ENCODE results near the gene UBTD2. TPM values are rescaled to one million over a fixed set of nuclear protein-coding genes. Genes with fewer than 3 reads are reported as not detected.

The UBTD2 gene
- total and polyA plus RNA-seq, 2 donors from 2014 or later: 12.9 to 17.8 TPM

- Histone ChIP-seq H3K4me1 (ENCODE audit: control insufficient read depth in 2 of 3, insufficient read depth in 2 of 3, low read depth in 1 of 3, low read length in 3 of 3) (no peaks in the 10 kb centered on the region), H3K9me3 (ENCODE audit: control insufficient read depth in 2 of 3, insufficient read depth in 1 of 3, low read length in 3 of 3) (no peaks in the 10 kb centered on the region), H3K27me3 (ENCODE audit: control insufficient read depth, insufficient read depth, low read length) (no peaks in the 10 kb centered on the region), H3K9ac (ENCODE audit: low read length in 3 of 3) (no peak overlapping the region), H3K4me3 (ENCODE audit: low read length in 3 of 3) (no peak overlapping the region), H3K36me3 (ENCODE audit: control insufficient read depth in 2 of 3, insufficient read depth in 3 of 3, low read length in 3 of 3) (no peaks in the 10 kb centered on the region), H3K27ac (ENCODE audit: low read depth in 2 of 2, low read length in 2 of 2) (no peak overlapping the region)
- DNase-seq (no peak), FAIRE-seq (no peak)
- TF ChIP-seq, protein P1, sequence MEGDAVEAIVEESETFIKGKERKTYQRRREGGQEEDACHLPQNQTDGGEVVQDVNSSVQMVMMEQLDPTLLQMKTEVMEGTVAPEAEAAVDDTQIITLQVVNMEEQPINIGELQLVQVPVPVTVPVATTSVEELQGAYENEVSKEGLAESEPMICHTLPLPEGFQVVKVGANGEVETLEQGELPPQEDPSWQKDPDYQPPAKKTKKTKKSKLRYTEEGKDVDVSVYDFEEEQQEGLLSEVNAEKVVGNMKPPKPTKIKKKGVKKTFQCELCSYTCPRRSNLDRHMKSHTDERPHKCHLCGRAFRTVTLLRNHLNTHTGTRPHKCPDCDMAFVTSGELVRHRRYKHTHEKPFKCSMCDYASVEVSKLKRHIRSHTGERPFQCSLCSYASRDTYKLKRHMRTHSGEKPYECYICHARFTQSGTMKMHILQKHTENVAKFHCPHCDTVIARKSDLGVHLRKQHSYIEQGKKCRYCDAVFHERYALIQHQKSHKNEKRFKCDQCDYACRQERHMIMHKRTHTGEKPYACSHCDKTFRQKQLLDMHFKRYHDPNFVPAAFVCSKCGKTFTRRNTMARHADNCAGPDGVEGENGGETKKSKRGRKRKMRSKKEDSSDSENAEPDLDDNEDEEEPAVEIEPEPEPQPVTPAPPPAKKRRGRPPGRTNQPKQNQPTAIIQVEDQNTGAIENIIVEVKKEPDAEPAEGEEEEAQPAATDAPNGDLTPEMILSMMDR (IDR thresholded peaks at IDR 0.05; ENCODE audit: borderline replicate concordance, extremely low read depth, insufficient read depth): no peak
- intact Hi-C loops (cut with DNase I): no loop called here
Measured at GRCh38 chr5:172311605-172312004, 28.0 kb upstream of the UBTD2 start.

- Histone ChIP-seq H3K9ac (ENCODE audit: low read length in 3 of 3) (no peak overlapping the region), H3K27ac (ENCODE audit: low read depth in 2 of 2, low read length in 2 of 2) (no peak overlapping the region), H3K4me1 (ENCODE audit: control insufficient read depth in 2 of 3, insufficient read depth in 2 of 3, low read depth in 1 of 3, low read length in 3 of 3) (no peaks in the 10 kb centered on the region), H3K27me3 (ENCODE audit: control insufficient read depth, insufficient read depth, low read length) (no peaks in the 10 kb centered on the region), H3K36me3 (ENCODE audit: control insufficient read depth in 2 of 3, insufficient read depth in 3 of 3, low read length in 3 of 3) (no peaks in the 10 kb centered on the region), H3K4me3 (ENCODE audit: low read length in 3 of 3) (no peak overlapping the region), H3K9me3 (ENCODE audit: control insufficient read depth in 2 of 3, insufficient read depth in 1 of 3, low read length in 3 of 3) (no peaks in the 10 kb centered on the region)
- FAIRE-seq (no peak), DNase-seq (no peak)
- intact Hi-C loops (cut with DNase I): no loop called here
- TF ChIP-seq, protein P1 (IDR thresholded peaks at IDR 0.05; ENCODE audit: borderline replicate concordance, extremely low read depth, insufficient read depth): no peak
Measured at GRCh38 chr5:172311026-172311425, 27.5 kb upstream of the UBTD2 start.

- Histone ChIP-seq H3K9me3 (ENCODE audit: control insufficient read depth in 2 of 3, insufficient read depth in 1 of 3, low read length in 3 of 3) (peaks cover 0 to 2% (median 0%) of the 10 kb centered on the region in 3 donors), H3K4me1 (ENCODE audit: control insufficient read depth in 2 of 3, insufficient read depth in 2 of 3, low read depth in 1 of 3, low read length in 3 of 3) (no peaks in the 10 kb centered on the region), H3K27ac (ENCODE audit: low read depth in 2 of 2, low read length in 2 of 2) (no peak overlapping the region), H3K4me3 (ENCODE audit: low read length in 3 of 3) (no peak overlapping the region), H3K9ac (ENCODE audit: low read length in 3 of 3) (no peak overlapping the region), H3K27me3 (ENCODE audit: control insufficient read depth, insufficient read depth, low read length) (no peaks in the 10 kb centered on the region), H3K36me3 (ENCODE audit: control insufficient read depth in 2 of 3, insufficient read depth in 3 of 3, low read length in 3 of 3) (no peaks in the 10 kb centered on the region)
- DNase-seq (no peak), FAIRE-seq (no peak)
- intact Hi-C loops (cut with DNase I): no loop called here
- TF ChIP-seq, protein P1 (IDR thresholded peaks at IDR 0.05; ENCODE audit: borderline replicate concordance, extremely low read depth, insufficient read depth): no peak
Measured at GRCh38 chr5:172305380-172305779, 21.8 kb upstream of the UBTD2 start.

Measured in kidney (tissue), 14 donors.